GM08714 (cell line): ENCODE measurements around the gene CWH43.
"Not testable (repeated sequence)": the region's sequence is repeated elsewhere in the genome, so short reads cannot be mapped to it uniquely, and the experiment has no call there.

Source experiments
- H3K4me3 ChIP-seq: fragments of 200-500 bp; sonication (Bioruptor generic); 2 replicates; pipeline ENCODE4 v1.5.1; 2014; ENCODE audit warnings: mild to moderate bottlenecking, low read length, inconsistent platforms
- ZNF274 ChIP-seq: IDR thresholded peaks from 2 replicates; pipeline ENCODE4 v1.6.1; 2012; ENCODE audit warnings: mild to moderate bottlenecking, low read depth, low read length

Gene CWH43

DNA sequence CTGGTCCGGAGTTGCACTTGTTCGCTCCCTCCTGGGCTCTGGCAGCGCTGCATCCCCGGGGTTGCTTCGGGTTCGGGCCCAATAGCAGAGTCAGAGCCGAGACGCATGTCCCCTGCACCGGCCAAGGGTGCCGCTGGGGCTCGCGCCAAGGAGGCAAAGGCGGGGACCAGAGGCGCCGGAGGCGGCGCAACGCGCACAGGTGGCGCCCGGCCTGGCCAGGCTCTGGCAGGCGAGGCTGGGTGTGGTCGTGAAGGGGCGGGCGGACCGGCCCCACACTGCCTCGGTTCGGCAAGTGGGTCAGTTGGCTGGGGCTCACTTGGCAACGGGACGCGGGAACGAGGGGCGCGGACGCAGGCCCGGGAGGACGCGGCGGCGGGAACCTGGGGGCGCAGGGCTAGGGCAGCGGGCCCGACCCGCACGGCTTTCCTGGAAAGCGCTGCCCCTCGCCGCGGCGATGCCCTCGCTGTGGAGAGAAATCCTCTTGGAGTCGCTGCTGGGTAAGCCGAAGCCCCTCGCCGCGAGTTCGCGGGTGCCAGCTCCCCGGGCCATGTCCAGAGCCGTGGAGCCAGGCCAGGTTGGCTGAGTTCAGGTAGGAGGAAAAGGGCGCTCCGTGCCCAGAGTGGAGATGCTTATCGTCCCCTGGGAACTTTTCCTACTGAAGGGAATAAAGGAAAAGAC is at the start of gene CWH43:
CWH43 (plus strand) TSS at position 300 of the 678 bp plus-strand sequence; CDS start at position 455, 155 bp downstream.
- no peak within 1 kb of the TSS for H3K4me3 ChIP-seq
- TF ChIP-seq ZNF274: no peak

DNA sequence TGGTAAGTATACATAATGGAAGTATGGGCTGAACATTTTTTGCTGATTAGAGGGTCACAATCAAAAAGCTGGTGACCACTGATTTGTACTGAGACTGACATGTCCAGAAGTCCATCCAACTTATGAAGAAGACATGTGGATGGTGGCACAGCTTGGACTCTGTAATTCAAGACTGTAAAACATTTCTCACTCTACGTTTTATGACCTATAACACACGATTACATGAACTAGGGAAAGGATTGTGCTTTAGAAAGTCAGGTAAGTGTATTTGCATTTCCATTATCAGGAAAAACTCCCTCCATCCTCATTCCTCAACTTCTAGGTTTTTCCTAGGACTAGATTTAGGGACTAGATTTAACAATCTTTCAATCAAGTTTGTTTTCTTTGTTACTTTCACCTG is 49.0 kb upstream of the CWH43 start:
- no peak overlapping the region for H3K4me3 ChIP-seq
- TF ChIP-seq ZNF274: no peak

DNA sequence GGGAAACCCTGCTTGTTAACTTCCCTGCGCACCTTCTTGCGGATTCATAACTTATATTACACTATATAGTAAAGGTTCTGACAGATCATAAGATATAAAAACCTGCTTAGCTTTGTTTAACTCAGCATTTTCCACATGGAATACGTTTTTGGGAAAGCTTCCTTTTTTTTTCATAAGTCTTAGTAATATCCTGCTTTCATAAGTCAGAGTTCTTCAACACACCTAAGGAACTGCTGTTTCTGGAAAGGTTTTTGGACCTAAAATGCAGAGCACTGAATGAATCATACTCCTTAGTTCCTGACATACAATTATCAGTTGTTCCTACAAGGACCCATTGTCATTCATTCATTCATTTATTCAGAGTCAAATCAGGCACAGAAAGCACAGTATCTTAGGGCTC is 47.2 kb upstream of the CWH43 start:
- no peak for TF ChIP-seq ZNF274
- no peak overlapping the region for H3K4me3 ChIP-seq

DNA sequence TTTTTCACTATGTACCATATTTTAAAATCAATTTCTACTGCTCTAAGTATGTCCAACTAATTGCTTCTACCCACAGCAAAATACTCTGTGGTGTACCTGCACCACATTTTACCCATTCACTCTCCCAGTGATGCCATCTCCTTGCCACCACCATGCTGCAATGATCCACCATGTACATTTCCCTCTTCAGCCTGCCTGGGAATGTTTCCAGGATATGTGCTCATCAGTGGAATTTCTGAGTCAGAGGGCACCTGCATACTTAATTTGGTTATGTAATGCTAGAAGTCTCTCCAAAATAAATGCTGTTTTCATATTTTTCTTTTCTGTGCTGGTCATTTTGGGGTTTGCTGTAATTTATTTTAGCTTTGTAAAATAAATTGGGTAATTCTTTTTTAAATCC is 46.3 kb upstream of the CWH43 start:
- no peak for TF ChIP-seq ZNF274
- no peak overlapping the region for H3K4me3 ChIP-seq

DNA sequence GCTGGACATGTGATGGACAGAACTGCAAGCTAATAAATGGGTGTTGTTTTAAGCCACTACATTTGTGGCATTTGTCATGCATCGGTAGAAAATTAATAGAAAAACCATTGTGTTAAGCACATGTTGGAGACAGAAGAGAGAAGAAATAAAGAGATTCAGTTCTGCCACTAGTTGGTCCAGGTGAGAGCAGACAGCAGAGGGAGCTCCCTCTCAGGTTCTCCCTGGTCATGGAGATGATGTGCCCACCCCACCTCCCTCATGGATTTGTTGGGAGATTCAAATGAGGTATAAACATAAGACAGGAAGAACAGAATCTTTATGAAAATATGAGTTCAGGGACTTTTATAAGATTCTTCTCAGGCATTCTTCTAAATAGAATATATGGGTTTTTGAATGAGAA is 42.7 kb upstream of the CWH43 start:
- no peak overlapping the region for H3K4me3 ChIP-seq
- no peak for TF ChIP-seq ZNF274

DNA sequence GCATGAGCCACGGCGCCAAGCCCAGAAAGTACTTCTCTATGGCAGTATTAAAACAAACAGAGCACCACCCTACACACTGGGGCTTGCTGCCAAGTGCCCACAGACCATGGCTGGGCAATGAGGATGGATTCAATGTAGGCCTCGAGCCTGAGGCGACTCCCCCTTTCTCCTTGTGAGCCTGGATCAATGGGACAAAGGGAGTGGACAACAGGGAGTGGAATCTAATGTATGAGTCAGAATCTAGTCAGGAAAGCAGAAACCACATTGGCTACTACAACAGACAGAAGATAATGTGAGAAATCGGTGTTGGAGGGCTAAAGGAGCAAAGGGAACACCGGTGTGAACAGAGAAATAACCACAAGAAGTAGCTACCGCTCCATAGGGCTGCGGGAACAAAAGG is 41.8 kb upstream of the CWH43 start:
- H3K4me3 ChIP-seq: no peak overlapping the region
- TF ChIP-seq ZNF274: no peak

DNA sequence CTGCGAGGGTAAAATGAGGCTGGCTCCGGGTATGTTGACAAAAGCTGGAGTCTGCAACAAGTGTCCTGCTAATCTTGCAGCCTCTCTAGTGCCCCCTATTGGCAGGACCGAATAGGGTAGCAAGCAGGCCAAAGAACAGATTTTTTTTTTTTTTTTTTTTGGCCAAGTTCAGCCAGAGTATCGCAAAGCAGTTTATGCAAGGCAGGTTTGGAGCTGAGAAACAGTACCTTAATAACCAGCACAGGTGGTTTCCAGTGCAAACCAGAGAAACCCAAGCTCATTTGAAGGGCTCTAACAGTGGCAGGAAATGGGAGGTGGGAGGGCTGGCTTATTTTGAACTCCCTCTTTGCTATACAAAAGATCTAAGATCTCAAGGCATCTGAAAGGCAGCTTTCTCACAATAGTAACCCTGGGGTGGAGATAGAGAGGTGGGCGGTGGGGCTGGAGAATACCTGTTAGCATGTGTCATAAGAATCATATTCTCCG is 41.3 kb upstream of the CWH43 start:
- no peak overlapping the region for H3K4me3 ChIP-seq
- no peak for TF ChIP-seq ZNF274

DNA sequence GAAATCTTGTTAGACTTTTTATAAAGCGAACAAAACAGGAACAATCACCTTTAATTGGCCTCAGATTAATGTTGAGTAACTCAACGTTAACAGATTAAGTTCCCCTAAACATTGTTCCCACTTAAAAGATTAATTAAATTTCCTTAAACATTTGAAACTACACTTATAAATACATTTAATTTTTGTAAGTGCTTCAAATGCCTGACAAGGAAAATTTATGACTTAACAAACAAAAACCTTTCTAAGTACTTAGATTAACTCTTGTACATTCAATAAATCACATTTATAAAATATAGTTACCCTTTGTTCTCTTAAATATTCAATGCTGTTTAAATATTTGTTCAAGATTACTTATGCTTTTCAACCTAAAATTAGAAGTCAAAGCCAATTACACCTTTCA is 40.1 kb upstream of the CWH43 start:
- no peak for TF ChIP-seq ZNF274
- no peak overlapping the region for H3K4me3 ChIP-seq

DNA sequence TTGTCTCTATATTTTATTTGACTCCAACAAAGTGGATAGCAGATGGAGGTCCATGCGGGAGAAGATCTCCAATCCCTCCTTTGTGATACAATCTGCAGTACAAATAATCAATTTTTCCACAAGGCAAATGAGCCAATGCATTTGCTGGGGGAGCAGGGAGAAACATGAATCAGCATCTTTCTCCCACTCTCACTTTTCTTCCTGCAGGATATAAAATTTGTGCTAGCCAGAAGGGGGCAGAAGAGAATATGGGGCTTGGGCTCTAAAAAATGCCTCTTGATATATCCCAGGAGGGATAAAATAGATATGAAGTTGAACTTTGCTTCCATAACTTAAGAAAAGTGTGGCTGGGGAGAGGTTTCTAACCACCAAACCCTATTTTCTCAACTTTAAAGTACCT is 38.3 kb upstream of the CWH43 start:
- no peak overlapping the region for H3K4me3 ChIP-seq
- TF ChIP-seq ZNF274: no peak

DNA sequence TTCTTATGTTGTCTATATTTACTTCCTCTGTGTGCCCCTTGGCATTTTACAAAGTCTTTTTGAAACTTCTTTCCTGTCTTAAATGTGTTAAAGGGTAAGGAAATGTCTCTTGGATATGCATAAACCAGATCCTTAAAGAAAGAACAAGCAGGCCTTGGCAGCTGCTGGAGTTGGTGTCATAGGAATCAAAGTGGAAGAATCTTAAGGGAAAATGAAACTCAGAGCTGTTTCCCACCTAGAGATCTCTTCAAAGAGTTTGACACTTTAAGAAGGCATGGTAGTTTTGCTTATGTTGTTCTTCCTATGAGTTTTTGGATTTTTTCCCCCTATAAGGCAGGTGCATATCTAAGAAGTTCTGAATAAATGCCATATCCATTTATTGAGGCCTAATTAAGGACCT is 37.0 kb upstream of the CWH43 start:
- no peak for TF ChIP-seq ZNF274
- H3K4me3 ChIP-seq: no peak overlapping the region

DNA sequence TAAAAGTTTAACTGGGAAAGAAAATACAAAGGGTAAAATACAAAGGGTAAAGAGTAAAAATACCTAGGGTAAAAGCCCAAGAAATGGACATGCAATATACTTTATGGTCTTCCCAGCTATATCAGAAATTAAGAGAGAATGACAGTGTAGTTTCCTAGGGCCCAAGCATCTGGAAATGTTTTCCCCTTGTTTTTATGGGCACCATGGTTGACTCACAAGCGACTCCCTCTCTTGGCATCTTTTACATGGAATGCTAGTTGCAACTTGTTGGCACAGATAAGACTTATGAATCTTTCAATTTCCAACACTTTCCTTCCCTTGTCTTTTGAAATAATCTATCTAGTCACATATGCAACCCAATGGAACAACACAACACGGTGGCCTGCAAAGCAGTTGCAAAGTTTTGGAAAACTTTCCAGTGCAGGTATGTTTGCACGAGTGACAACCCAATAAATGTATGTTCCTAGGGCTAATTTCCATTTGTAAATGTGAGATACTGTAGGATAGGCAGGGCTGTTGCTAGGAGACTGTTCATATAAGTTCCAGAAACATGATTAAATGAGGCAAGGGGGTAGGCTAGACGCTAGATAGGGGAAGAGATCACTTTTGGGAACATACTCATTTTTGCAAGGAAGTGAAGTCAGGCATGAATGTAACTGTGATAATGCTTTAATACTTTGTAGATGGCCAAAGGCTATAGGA is 36.4 kb upstream of the CWH43 start:
- TF ChIP-seq ZNF274: no peak

DNA sequence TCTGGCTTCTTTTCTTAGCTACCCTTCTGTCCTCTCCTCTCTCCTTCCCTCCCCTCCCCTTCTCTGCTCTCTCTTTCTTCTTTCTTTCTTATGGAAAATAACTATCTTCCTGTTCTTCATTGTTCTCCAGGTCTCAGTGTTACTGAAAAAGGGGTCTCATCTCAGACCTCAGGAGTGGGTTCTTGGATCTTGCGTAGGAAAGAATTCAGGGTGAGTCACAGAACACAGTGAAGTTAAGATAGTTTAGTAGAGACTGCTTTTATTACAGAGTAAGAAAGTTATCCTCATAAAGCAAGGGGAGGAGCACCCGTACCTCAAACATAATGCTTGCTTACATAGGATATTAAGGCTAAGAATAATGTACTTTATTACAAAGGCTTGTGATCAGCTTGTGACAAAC is 31.8 kb upstream of the CWH43 start:
- H3K4me3 ChIP-seq: no peak overlapping the region

More for the DNA sequence above, 36.4 kb upstream of the CWH43 start:
- H3K4me3 ChIP-seq: no peak overlapping the region

DNA sequence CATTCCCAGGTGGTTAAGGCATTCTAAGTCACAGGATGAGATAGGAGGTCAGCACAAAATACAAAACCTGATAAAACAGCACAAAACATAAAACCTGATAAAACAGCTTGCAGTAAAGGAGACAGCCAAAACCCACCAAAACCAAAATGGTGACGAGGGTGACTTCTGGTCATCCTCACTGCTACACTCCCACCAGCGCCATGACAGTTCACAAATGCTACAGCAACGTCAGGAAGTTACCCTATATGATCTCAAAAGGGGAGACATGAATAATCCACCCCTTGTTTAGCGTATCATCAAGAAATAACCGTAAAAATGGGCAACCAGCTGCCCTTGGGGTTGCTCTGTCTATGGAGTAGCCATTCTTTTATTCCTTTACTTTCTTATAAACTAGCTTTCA is 28.7 kb upstream of the CWH43 start:
- H3K4me3 ChIP-seq: not testable (repeated sequence)

More for the DNA sequence above, 31.8 kb upstream of the CWH43 start:
- TF ChIP-seq ZNF274: no peak

DNA sequence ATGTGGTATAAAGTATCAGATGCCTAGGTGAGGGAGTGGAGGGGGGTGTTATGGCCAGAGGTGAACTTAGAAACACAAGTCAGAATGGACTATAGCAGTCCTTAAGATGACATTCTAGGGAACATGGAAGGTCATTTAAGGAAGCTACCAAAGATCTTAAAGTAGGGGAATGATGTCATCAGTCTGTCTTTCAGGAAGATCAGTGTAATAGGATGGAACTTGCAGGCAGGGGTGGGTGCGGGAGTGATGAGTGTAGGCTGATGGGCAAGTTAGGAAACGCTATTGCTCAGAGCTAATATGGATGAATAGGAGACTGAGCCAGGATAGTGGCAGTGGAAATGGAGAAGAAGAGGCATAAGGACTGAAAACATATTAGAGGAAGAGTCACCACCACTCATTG is 27.5 kb upstream of the CWH43 start:
- no peak overlapping the region for H3K4me3 ChIP-seq
- TF ChIP-seq ZNF274: no peak

DNA sequence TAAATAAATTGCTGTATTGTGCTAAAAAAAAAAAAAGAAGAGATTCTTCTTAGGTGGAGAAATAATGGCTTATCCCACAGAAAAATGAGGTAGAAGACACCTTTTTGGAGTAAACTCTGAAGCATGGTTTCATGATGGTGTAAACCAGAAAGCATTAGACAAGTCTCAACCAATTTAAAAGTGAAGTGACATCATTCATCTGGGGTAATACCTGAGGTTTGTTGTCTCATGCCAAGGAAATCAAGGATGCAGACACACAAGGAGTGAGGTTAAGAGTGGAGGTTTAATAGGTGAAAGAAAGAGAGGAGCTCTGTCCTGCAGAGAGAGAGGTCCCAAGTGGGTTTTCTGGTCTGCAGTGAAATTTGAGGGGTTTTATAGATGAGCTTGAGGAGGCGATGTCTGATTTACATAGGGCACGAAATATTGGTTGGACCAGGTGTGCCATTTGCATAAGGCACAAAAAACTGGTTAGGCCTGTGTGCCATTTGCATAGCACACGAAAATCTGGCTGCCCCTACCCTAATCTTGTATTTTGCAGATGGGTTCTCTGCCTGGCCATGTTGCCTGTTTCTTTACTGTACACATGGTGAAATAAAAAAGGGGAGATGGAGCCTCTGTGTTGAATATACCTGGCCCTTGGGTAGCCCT is 25.0 kb upstream of the CWH43 start:
- no peak for TF ChIP-seq ZNF274
- no peak overlapping the region for H3K4me3 ChIP-seq
